Measurements from ENCODE around the gene TRIL. TPM values are rescaled to one million over a fixed set of nuclear protein-coding genes. Genes with fewer than 3 reads are reported as not detected.
A peak's percentile ranks its signal among the peaks of the same experiment; 100 is the strongest.

Gene TRIL
- total and polyA plus RNA-seq, 2 experiments from 2014 or later, result 0.95 to 4.5 TPM

DNA sequence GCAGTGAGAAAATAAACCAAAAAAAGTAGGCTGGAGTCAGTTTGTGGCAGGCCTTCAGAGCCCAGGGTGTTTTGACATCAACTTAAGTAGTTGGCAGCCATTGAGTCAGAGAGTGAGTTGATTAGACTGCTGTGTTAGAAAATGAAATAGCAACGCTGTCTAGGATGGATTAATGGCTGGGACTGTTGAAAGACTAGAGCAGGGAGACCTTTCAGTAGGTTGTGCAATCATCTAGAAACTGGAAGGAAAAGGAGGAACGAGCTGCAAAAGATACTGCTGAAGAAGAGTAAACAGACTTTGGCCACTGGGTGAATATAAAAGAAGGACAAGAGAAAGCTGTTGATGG is 28.6 kb upstream of the TRIL start:
- DNase-seq (ENCODE audit: low spot score) (no peak), ATAC-seq (no peak)
- Mint-ChIP-seq H3K4me1 (peaks cover 35% of the 10 kb centered on the region), H3K27me3 (ENCODE audit: insufficient read depth, low read depth, poor library complexity) (peaks cover 2% of the 10 kb centered on the region), H3K4me3 (no peak overlapping the region), H3K36me3 (ENCODE audit: low read depth) (no peaks in the 10 kb centered on the region), H3K9me3 (no peaks in the 10 kb centered on the region), H3K27ac (no peak overlapping the region)
- Histone ChIP-seq H3K36me3 (ENCODE audit: insufficient read depth) (no peaks in the 10 kb centered on the region), H3K79me2 (replicated peaks; ENCODE audit: insufficient read depth) (no peaks in the 10 kb centered on the region), H3K9me2 (ENCODE audit: insufficient read depth) (0 out of 2 replicates have a peak, but pooled peaks cover 6% of the 10 kb centered on the region), H3K4me1 (ENCODE audit: insufficient read depth) (peaks cover 12% of the 10 kb centered on the region), H3K4me3 (no peak overlapping the region), H3F3A (replicated peaks; ENCODE audit: low read depth) (no peaks in the 10 kb centered on the region), H3K4me2 (no peak overlapping the region), H2AFZ (peak overlapping the region; percentile 80; the same call in 1 of the 2 replicates), H4K20me1 (replicated peaks; ENCODE audit: insufficient read depth) (no peaks in the 10 kb centered on the region), H3K27me3 (ENCODE audit: insufficient read depth) (no peaks in the 10 kb centered on the region), H3K27ac (ENCODE audit: low read depth) (no peak overlapping the region)
- TF ChIP-seq CREB1 (CRISPR knock-in tag; IDR thresholded peaks at IDR 0.05; ENCODE audit: low read depth), result no peak
- TF ChIP-seq, protein P1, sequence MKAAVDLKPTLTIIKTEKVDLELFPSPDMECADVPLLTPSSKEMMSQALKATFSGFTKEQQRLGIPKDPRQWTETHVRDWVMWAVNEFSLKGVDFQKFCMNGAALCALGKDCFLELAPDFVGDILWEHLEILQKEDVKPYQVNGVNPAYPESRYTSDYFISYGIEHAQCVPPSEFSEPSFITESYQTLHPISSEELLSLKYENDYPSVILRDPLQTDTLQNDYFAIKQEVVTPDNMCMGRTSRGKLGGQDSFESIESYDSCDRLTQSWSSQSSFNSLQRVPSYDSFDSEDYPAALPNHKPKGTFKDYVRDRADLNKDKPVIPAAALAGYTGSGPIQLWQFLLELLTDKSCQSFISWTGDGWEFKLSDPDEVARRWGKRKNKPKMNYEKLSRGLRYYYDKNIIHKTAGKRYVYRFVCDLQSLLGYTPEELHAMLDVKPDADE (IDR thresholded peaks at IDR 0.05), result no peak
- TF ChIP-seq EZH2 (IDR thresholded peaks at IDR 0.05; ENCODE audit: low read depth, unreplicated experiment), result no peak
- TF ChIP-seq NANOG (IDR thresholded peaks at IDR 0.05; ENCODE audit: borderline replicate concordance), result no peak
- no peak for TF ChIP-seq EZH2phosphoT487 (IDR thresholded peaks at IDR 0.05; ENCODE audit: unreplicated experiment)
- TF ChIP-seq POLR2AphosphoS5 (IDR thresholded peaks at IDR 0.05; ENCODE audit: low read depth), result no peak
- no peak for TF ChIP-seq JUNB (IDR thresholded peaks at IDR 0.05; ENCODE audit: unreplicated experiment)
- no peak for TF ChIP-seq ZNF114 (CRISPR knock-in tag; IDR thresholded peaks at IDR 0.05)
- TF ChIP-seq, protein P2, sequence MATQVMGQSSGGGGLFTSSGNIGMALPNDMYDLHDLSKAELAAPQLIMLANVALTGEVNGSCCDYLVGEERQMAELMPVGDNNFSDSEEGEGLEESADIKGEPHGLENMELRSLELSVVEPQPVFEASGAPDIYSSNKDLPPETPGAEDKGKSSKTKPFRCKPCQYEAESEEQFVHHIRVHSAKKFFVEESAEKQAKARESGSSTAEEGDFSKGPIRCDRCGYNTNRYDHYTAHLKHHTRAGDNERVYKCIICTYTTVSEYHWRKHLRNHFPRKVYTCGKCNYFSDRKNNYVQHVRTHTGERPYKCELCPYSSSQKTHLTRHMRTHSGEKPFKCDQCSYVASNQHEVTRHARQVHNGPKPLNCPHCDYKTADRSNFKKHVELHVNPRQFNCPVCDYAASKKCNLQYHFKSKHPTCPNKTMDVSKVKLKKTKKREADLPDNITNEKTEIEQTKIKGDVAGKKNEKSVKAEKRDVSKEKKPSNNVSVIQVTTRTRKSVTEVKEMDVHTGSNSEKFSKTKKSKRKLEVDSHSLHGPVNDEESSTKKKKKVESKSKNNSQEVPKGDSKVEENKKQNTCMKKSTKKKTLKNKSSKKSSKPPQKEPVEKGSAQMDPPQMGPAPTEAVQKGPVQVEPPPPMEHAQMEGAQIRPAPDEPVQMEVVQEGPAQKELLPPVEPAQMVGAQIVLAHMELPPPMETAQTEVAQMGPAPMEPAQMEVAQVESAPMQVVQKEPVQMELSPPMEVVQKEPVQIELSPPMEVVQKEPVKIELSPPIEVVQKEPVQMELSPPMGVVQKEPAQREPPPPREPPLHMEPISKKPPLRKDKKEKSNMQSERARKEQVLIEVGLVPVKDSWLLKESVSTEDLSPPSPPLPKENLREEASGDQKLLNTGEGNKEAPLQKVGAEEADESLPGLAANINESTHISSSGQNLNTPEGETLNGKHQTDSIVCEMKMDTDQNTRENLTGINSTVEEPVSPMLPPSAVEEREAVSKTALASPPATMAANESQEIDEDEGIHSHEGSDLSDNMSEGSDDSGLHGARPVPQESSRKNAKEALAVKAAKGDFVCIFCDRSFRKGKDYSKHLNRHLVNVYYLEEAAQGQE (IDR thresholded peaks at IDR 0.05; ENCODE audit: unreplicated experiment), result no peak
- no peak for TF ChIP-seq ZNF462 (CRISPR knock-in tag; IDR thresholded peaks at IDR 0.05)
- TF ChIP-seq, protein P3, sequence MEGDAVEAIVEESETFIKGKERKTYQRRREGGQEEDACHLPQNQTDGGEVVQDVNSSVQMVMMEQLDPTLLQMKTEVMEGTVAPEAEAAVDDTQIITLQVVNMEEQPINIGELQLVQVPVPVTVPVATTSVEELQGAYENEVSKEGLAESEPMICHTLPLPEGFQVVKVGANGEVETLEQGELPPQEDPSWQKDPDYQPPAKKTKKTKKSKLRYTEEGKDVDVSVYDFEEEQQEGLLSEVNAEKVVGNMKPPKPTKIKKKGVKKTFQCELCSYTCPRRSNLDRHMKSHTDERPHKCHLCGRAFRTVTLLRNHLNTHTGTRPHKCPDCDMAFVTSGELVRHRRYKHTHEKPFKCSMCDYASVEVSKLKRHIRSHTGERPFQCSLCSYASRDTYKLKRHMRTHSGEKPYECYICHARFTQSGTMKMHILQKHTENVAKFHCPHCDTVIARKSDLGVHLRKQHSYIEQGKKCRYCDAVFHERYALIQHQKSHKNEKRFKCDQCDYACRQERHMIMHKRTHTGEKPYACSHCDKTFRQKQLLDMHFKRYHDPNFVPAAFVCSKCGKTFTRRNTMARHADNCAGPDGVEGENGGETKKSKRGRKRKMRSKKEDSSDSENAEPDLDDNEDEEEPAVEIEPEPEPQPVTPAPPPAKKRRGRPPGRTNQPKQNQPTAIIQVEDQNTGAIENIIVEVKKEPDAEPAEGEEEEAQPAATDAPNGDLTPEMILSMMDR (conservative IDR thresholded peaks at IDR 0.05; ENCODE audit: low read depth in 2 of 2), result no peak
- no peak for TF ChIP-seq ZNF331 (CRISPR knock-in tag; IDR thresholded peaks at IDR 0.05; ENCODE audit: low read depth)
- no peak for TF ChIP-seq STAT1 (IDR thresholded peaks at IDR 0.05; ENCODE audit: unreplicated experiment)

Data from GM23338 (cell line).